GM12878 (cell line): Measurements from ENCODE around the gene THAP4. TPM values are rescaled to one million over a fixed set of nuclear protein-coding genes. Genes with fewer than 3 reads are reported as not detected.

Source experiments
- ATAC-seq: fragments of 200-7000 bp; cut with Tn5 transposase; 3 replicates; pipeline ENCODE4 v1.9.1; 2020; ENCODE audit warnings: mild to moderate bottlenecking, moderate library complexity
- BruUV-seq: library from RNA; stranded (reverse); fragments of 400-500 nt; replicated peaks from 2 replicates; lab custom pipeline; 2021; lab: Mats Ljungman, UMichigan
- CTCF ChIA-PET: fragments of 300-600 bp; sonication (Branson Sonifier 250); formaldehyde crosslinking; extraction: SDS; loops from one replicate; lab custom pipeline; 2021; ENCODE audit warnings: inconsistent platforms; lab: Yijun Ruan, JAX
- POLR2A ChIA-PET: fragments of 350-600 bp; formaldehyde crosslinking; extraction: SDS; loops from one replicate; lab custom pipeline; 2021; ENCODE audit warnings: inconsistent platforms; lab: Charles Lee
- RAD21 ChIA-PET: fragments of 300-600 bp; sonication (Branson Sonifier 250); formaldehyde crosslinking; loops from one replicate; lab custom pipeline; 2023; ENCODE audit warnings: antibody characterized with exemption; ENCODE audit not compliant: unreplicated experiment; lab: Charles Lee
- SMC1A ChIA-PET: fragments of 300-600 bp; sonication (Branson Sonifier 250); formaldehyde crosslinking; loops from one replicate; lab custom pipeline; 2023; ENCODE audit not compliant: unreplicated experiment, uncharacterized antibody; lab: Charles Lee
- DNase-seq: peaks from one replicate; pipeline ENCODE4 v3.0.0-alpha.2; 2011; ENCODE audit warnings: low read depth, low spot score
- FAIRE-seq: peaks from 3 replicates; lab custom pipeline; 2011; peaks lifted over from hg19 to GRCh38; lab: Jason Lieb, UNC
- H2AFZ ChIP-seq: 2 replicates; pipeline ENCODE4 v1.6.0; 2011; ENCODE audit warnings: low read depth, low read length, control low read depth; ENCODE audit not compliant: control insufficient read depth
- H3K27ac ChIP-seq: 2 replicates; pipeline ENCODE4 v1.5.1; 2011; ENCODE audit warnings: control low read depth; ENCODE audit not compliant: control insufficient read depth, insufficient read depth
- H3K27me3 ChIP-seq, 2 experiments: replicated peaks in 1 of 2; 2 replicates each; pipeline versions ENCODE4 v1.6.0 to v1.6.1; 2011; ENCODE audit warnings: low read length in 1 of 2; ENCODE audit not compliant: control insufficient read depth in 2 of 2, insufficient read depth in 2 of 2
- H3K36me3 ChIP-seq, 2 experiments: 2 replicates each; pipeline ENCODE4 v1.5.1; 2011; ENCODE audit warnings: low read length in 1 of 2; ENCODE audit not compliant: control insufficient read depth in 2 of 2, insufficient read depth in 2 of 2
- H3K4me1 ChIP-seq: 2 replicates; pipeline ENCODE4 v1.6.1; 2011; ENCODE audit warnings: mild to moderate bottlenecking, low read length, moderate library complexity, mixed read lengths; ENCODE audit not compliant: control insufficient read depth, insufficient read depth
- H3K4me2 ChIP-seq: 2 replicates; pipeline ENCODE4 v1.6.0; 2011; ENCODE audit warnings: control low read depth; ENCODE audit not compliant: control insufficient read depth, insufficient read depth
- H3K4me3 ChIP-seq: fragments of 200-600 bp; sonication (generic); 2 replicates; pipeline ENCODE4 v1.5.1; 2016
- H3K79me2 ChIP-seq: 2 replicates; pipeline ENCODE4 v1.6.0; 2011; ENCODE audit warnings: low read length; ENCODE audit not compliant: control insufficient read depth, insufficient read depth
- H3K9ac ChIP-seq: 2 replicates; pipeline ENCODE4 v1.8.0; 2011; ENCODE audit warnings: low read length, control low read depth, mixed read lengths; ENCODE audit not compliant: control insufficient read depth, insufficient read depth
- H3K9me3 ChIP-seq: replicated peaks from 3 replicates; pipeline ENCODE4 v1.5.1; 2011; ENCODE audit warnings: mild to moderate bottlenecking, low read length; ENCODE audit not compliant: control insufficient read depth, insufficient read depth
- H4K20me1 ChIP-seq: 2 replicates; pipeline ENCODE4 v1.6.0; 2011; ENCODE audit not compliant: control insufficient read depth, insufficient read depth
- ASH2L ChIP-seq: fragments of 300-600, 200-600 bp; sonication (generic); IDR thresholded peaks from 2 replicates; pipeline ENCODE4 v1.6.1; 2017; ENCODE audit warnings: low read depth, mild to moderate bottlenecking, borderline replicate concordance
- ATF7 ChIP-seq: fragments of 450-650 bp; IDR thresholded peaks from 2 replicates; pipeline ENCODE4 v1.6.1; 2016; ENCODE audit warnings: low read depth, mild to moderate bottlenecking
- CEBPZ ChIP-seq: fragments of 150-350 bp; IDR thresholded peaks from 2 replicates; pipeline ENCODE4 v1.6.1; 2016; ENCODE audit warnings: low read depth, low read length
- CREM ChIP-seq: IDR thresholded peaks from 2 replicates; pipeline ENCODE4 v1.6.1; 2014; ENCODE audit warnings: antibody characterized with exemption, low read depth
- FOS ChIP-seq: IDR thresholded peaks from 3 replicates; pipeline ENCODE4 v1.6.1; 2011; ENCODE audit warnings: borderline replicate concordance; ENCODE audit not compliant: insufficient read length; ENCODE audit errors: extremely low read depth
- HCFC1 ChIP-seq: fragments of 150-350 bp; IDR thresholded peaks from 2 replicates; pipeline ENCODE4 v1.6.1; 2014; ENCODE audit warnings: low read length
- SPI1 ChIP-seq: IDR thresholded peaks from 2 replicates; pipeline ENCODE4 v1.6.1; 2011; ENCODE audit warnings: low read depth, mild to moderate bottlenecking, low read length, moderate library complexity, borderline replicate concordance; ENCODE audit not compliant: insufficient read depth
- WGBS: methylation state at CpG from one replicate; pipeline ENCODE4 v1.1.6; 2016; ENCODE audit warnings: low lambda C conversion rate; ENCODE audit not compliant: insufficient replicate concordance, insufficient coverage; ENCODE audit errors: missing lambda C conversion rate; 5-methylcytosine and 5-hydroxymethylcytosine counted together
- in situ Hi-C: fragments of 300-500 bp; cut with MboI; formaldehyde crosslinking; loops from 9 replicates; pipeline ENCODE4 v1.14.3; 2018; ENCODE audit warnings: mixed read lengths
- intact Hi-C: fragments of 100-400 bp; cut with micrococcal nuclease; formaldehyde crosslinking; loops from one replicate; pipeline ENCODE4 v1.14.2; 2022; ENCODE audit not compliant: unreplicated experiment
- polyA plus RNA-seq, 11 experiments: library from polyadenylated mRNA; depleted of rRNA in 4 of 11; unstranded in 6 of 11; stranded (reverse) in 5 of 11; fragments of >200 nt; fragmentation: Nextera tagmentation in 4 of 11; fragmentation: Illumina TruSeq in 1 of 11; extraction: Ambion mirVana in 4 of 11; extraction: Trizol in 1 of 11; gene quantifications; 1 replicate in 1 of 11; 2 replicates in 10 of 11; pipeline versions ENCODE4 v1.2.1 to v1.2.3, GENCODE V29; 2011 to 2016; ENCODE audit warnings: inconsistent platforms in 2 of 11, missing spikeins in 2 of 11, low read depth in 1 of 11
- total RNA-seq, 4 experiments: library from RNA; depleted of rRNA in 3 of 4; stranded (reverse); fragments of >200 nt in 3 of 4; fragmentation: Illumina TruSeq in 1 of 4; extraction: Trizol in 1 of 4; gene quantifications; 2 replicates each; pipeline versions ENCODE4 v1.2.1 to v1.2.3, GENCODE V29; 2013 to 2021
- TF ChIP-seq, protein P1 (sequence below), 3 experiments: IDR thresholded peaks in 2 of 3; conservative IDR thresholded peaks in 1 of 3; 2 replicates each; pipeline ENCODE4 v1.5.1; 2011; ENCODE audit warnings: low read depth in 3 of 3, low read length in 3 of 3, mild to moderate bottlenecking in 3 of 3, control low read depth in 2 of 3, moderate library complexity in 2 of 3, inconsistent platforms in 1 of 3, mixed read lengths in 1 of 3; ENCODE audit not compliant: control insufficient read depth in 2 of 3, insufficient read depth in 1 of 3; ENCODE audit errors: extremely low read depth in 1 of 3
- TF ChIP-seq, protein P2 (sequence below): fragments of 450-650 bp; formaldehyde crosslinking; IDR thresholded peaks from 2 replicates; pipeline ENCODE4 v1.4.0; 2022; ENCODE audit warnings: mild to moderate bottlenecking, moderate library complexity

The THAP4 gene
- total and polyA plus RNA-seq, 10 of the 15 experiments (the other 5 are each of a cell fraction or from before 2014, with no cell fraction given): 12.9 to 67.7 (median 44.5) TPM

GRCh38 chr2:241550616-241551580, 86.1 kb downstream of the THAP4 start:
- Histone ChIP-seq H2AFZ (no peak overlapping the region), H3K27me3 (no peaks in the 10 kb centered on the region; a peak in 2 of 4 replicates), H3K9me3 (no peaks in the 10 kb centered on the region), H3K4me3 (no peak overlapping the region), H3K36me3 (no peaks in the 10 kb centered on the region), H3K4me1 (no peaks in the 10 kb centered on the region), H4K20me1 (no peaks in the 10 kb centered on the region), H3K9ac (no peak overlapping the region), H3K27ac (no peak overlapping the region), H3K4me2 (no peak overlapping the region), H3K79me2 (no peaks in the 10 kb centered on the region)
- DNase-seq (no peak), ATAC-seq (no peak), FAIRE-seq (no peak)
- CTCF ChIA-PET: no interaction called here
- no TSS peak for BruUV-seq
- WGBS: 33% methylated on average over 21 of the region's 21 CpGs
- RAD21 ChIA-PET: no interaction called here
- POLR2A ChIA-PET: no interaction called here
- in situ Hi-C loops (no loop called here), intact Hi-C loops (no loop called here)
- SMC1A ChIA-PET: no interaction called here
- TF ChIP-seq ATF7: no peak
- no peak for TF ChIP-seq HCFC1
- TF ChIP-seq, protein P1, sequence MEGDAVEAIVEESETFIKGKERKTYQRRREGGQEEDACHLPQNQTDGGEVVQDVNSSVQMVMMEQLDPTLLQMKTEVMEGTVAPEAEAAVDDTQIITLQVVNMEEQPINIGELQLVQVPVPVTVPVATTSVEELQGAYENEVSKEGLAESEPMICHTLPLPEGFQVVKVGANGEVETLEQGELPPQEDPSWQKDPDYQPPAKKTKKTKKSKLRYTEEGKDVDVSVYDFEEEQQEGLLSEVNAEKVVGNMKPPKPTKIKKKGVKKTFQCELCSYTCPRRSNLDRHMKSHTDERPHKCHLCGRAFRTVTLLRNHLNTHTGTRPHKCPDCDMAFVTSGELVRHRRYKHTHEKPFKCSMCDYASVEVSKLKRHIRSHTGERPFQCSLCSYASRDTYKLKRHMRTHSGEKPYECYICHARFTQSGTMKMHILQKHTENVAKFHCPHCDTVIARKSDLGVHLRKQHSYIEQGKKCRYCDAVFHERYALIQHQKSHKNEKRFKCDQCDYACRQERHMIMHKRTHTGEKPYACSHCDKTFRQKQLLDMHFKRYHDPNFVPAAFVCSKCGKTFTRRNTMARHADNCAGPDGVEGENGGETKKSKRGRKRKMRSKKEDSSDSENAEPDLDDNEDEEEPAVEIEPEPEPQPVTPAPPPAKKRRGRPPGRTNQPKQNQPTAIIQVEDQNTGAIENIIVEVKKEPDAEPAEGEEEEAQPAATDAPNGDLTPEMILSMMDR (IDR thresholded peaks at IDR 0.05 in 2 of 3, conservative IDR thresholded peaks at IDR 0.05 in 1 of 3; ENCODE audit: control insufficient read depth in 2 of 3, extremely low read depth in 1 of 3, insufficient read depth in 1 of 3, low read depth in 3 of 3, low read length in 3 of 3): no peak
- TF ChIP-seq CEBPZ: no peak
- no peak for TF ChIP-seq ASH2L
- no peak for TF ChIP-seq CREM
- TF ChIP-seq, protein P2, sequence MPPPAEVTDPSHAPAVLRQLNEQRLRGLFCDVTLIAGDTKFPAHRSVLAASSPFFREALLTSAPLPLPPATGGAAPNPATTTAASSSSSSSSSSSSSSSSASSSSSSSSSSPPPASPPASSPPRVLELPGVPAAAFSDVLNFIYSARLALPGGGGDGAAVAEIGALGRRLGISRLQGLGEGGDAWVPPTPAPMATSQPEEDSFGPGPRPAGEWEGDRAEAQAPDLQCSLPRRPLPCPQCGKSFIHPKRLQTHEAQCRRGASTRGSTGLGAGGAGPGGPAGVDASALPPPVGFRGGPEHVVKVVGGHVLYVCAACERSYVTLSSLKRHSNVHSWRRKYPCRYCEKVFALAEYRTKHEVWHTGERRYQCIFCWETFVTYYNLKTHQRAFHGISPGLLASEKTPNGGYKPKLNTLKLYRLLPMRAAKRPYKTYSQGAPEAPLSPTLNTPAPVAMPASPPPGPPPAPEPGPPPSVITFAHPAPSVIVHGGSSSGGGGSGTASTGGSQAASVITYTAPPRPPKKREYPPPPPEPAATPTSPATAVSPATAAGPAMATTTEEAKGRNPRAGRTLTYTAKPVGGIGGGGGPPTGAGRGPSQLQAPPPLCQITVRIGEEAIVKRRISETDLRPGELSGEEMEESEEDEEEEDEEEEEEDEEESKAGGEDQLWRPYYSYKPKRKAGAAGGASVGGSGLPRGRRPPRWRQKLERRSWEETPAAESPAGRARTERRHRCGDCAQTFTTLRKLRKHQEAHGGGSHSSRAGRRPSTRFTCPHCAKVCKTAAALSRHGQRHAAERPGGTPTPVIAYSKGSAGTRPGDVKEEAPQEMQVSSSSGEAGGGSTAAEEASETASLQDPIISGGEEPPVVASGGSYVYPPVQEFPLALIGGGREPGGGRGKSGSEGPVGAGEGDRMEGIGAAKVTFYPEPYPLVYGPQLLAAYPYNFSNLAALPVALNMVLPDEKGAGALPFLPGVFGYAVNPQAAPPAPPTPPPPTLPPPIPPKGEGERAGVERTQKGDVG (CRISPR knock-in tag): no peak
- no peak for TF ChIP-seq SPI1
- TF ChIP-seq FOS: no peak
